HG02852 (cell line): ENCODE results near the gene FITM1.

Experiments
- ATAC-seq: cut with Tn5 transposase; IDR thresholded peaks from one replicate; pipeline ENCODE4 v1.9.1; 2021; ENCODE audit warnings: mild to moderate bottlenecking, moderate library complexity; ENCODE audit not compliant: unreplicated experiment

The FITM1 gene

GRCh38 chr14:24138396-24139271, 8.2 kb downstream of the FITM1 start:
- no peak for ATAC-seq

- no peak for ATAC-seq
Observed at GRCh38 chr14:24139272-24139934, 8.9 kb downstream of the FITM1 start.

GRCh38 chr14:24141097-24141880, 10.8 kb downstream of the FITM1 start, which contains the start of gene EMC9:
EMC9 (minus strand) TSS chr14:24141591; CDS start chr14:24141304, 287 bp downstream.
- ATAC-seq = peak; percentile 85

- ATAC-seq = no peak
Observed at GRCh38 chr14:24143511-24143910, 13.1 kb downstream of the FITM1 start.

- ATAC-seq = no peak
Observed at GRCh38 chr14:24144451-24144850, 14.0 kb downstream of the FITM1 start.

GRCh38 chr14:24145219-24145618, 14.8 kb downstream of the FITM1 start:
- ATAC-seq = no peak

- ATAC-seq = no peak
Observed at GRCh38 chr14:24145690-24146452, 15.4 kb downstream of the FITM1 start.

- ATAC-seq = peak; percentile 56
Observed at GRCh38 chr14:24146453-24146977, 16.1 kb downstream of the FITM1 start, which contains the start of gene PSME2. PSME2 (minus strand) TSS chr14:24146610; CDS start chr14:24146581, 29 bp downstream.

GRCh38 chr14:24146978-24147760, 16.7 kb downstream of the FITM1 start, which contains the start of gene RNF31:
RNF31 (plus strand) TSS chr14:24147498; CDS start chr14:24147699, 201 bp downstream.
- peak; percentile 80 for ATAC-seq

- ATAC-seq = no peak
Observed at GRCh38 chr14:24147761-24148428, 17.4 kb downstream of the FITM1 start.

GRCh38 chr14:24149302-24149969, 19.0 kb downstream of the FITM1 start:
- ATAC-seq = no peak

- ATAC-seq = no peak
Observed at GRCh38 chr14:24150061-24150460, 19.6 kb downstream of the FITM1 start.

GRCh38 chr14:24150567-24150966, 20.1 kb downstream of the FITM1 start:
- ATAC-seq = no peak

- no peak for ATAC-seq
Observed at GRCh38 chr14:24150993-24151392, 20.5 kb downstream of the FITM1 start.

GRCh38 chr14:24151404-24152080, 21.1 kb downstream of the FITM1 start:
- ATAC-seq = no peak

- no peak for ATAC-seq
Observed at GRCh38 chr14:24155100-24155499, 24.6 kb downstream of the FITM1 start.

- ATAC-seq = no peak
Observed at GRCh38 chr14:24156840-24157239, 26.4 kb downstream of the FITM1 start.

GRCh38 chr14:24157331-24157730, 26.9 kb downstream of the FITM1 start:
- no peak for ATAC-seq
